ENCODE data around the gene PIGZ.

Gene PIGZ

GRCh38 chr3:196942226-196942914, 26.3 kb downstream of the PIGZ start, which contains the start of gene NCBP2:
Gene NCBP2, minus strand, starts transcription at chr3:196942528. Its CDS starts 25 bp downstream, at chr3:196942503.
- Histone ChIP-seq H3K27me3 (ENCODE audit: control insufficient read depth, insufficient read depth, low read length) (no peaks in the 10 kb centered on the region), H3K4me1 (ENCODE audit: control insufficient read depth, low read depth, low read length) (no peaks in the 10 kb centered on the region), H3K36me3 (ENCODE audit: control insufficient read depth, low read depth, low read length) (peaks cover 23% of the 10 kb centered on the region), H3K4me3 (ENCODE audit: low read length) (peak within 1 kb of the TSS; percentile 95), H3K27ac (ENCODE audit: low read length) (peak within 1 kb of the TSS; percentile 77), H3K9ac (ENCODE audit: low read length) (peak within 1 kb of the TSS; percentile 96), H3K9me3 (ENCODE audit: control insufficient read depth, low read depth, low read length) (no peaks in the 10 kb centered on the region)

GRCh38 chr3:196941729-196942225, 26.9 kb downstream of the PIGZ start:
- no peaks in the 10 kb centered on the region for H3K27me3 ChIP-seq (ENCODE audit: control insufficient read depth, insufficient read depth, low read length)
- H3K4me1 ChIP-seq (ENCODE audit: control insufficient read depth, low read depth, low read length), result no peaks in the 10 kb centered on the region
- H3K9me3 ChIP-seq (ENCODE audit: control insufficient read depth, low read depth, low read length), result no peaks in the 10 kb centered on the region
- peaks cover 29% of the 10 kb centered on the region for H3K36me3 ChIP-seq (ENCODE audit: control insufficient read depth, low read depth, low read length)
- peak overlapping the region; percentile 77 for H3K27ac ChIP-seq (ENCODE audit: low read length)
- peak overlapping the region; percentile 95 for H3K4me3 ChIP-seq (ENCODE audit: low read length)
- peak overlapping the region; percentile 96 for H3K9ac ChIP-seq (ENCODE audit: low read length)

- Histone ChIP-seq H3K36me3 (ENCODE audit: control insufficient read depth, low read depth, low read length) (peaks cover 59% of the 10 kb centered on the region), H3K9me3 (ENCODE audit: control insufficient read depth, low read depth, low read length) (no peaks in the 10 kb centered on the region), H3K27me3 (ENCODE audit: control insufficient read depth, insufficient read depth, low read length) (no peaks in the 10 kb centered on the region), H3K27ac (ENCODE audit: low read length) (no peak overlapping the region), H3K9ac (ENCODE audit: low read length) (no peak overlapping the region), H3K4me1 (ENCODE audit: control insufficient read depth, low read depth, low read length) (no peaks in the 10 kb centered on the region), H3K4me3 (ENCODE audit: low read length) (no peak overlapping the region)
These were observed 30.1 kb downstream of the PIGZ start for GRCh38 chr3:196938576-196938975.

- H3K27me3 ChIP-seq (ENCODE audit: control insufficient read depth, insufficient read depth, low read length), result no peaks in the 10 kb centered on the region
- H3K36me3 ChIP-seq (ENCODE audit: control insufficient read depth, low read depth, low read length), result peaks cover 59% of the 10 kb centered on the region
- no peak overlapping the region for H3K27ac ChIP-seq (ENCODE audit: low read length)
- H3K9ac ChIP-seq (ENCODE audit: low read length), result no peak overlapping the region
- no peak overlapping the region for H3K4me3 ChIP-seq (ENCODE audit: low read length)
- H3K9me3 ChIP-seq (ENCODE audit: control insufficient read depth, low read depth, low read length), result no peaks in the 10 kb centered on the region
- no peaks in the 10 kb centered on the region for H3K4me1 ChIP-seq (ENCODE audit: control insufficient read depth, low read depth, low read length)
These were observed 30.5 kb downstream of the PIGZ start for GRCh38 chr3:196938124-196938523.

GRCh38 chr3:196936288-196936687, 32.3 kb downstream of the PIGZ start:
- no peak overlapping the region for H3K27ac ChIP-seq (ENCODE audit: low read length)
- no peaks in the 10 kb centered on the region for H3K27me3 ChIP-seq (ENCODE audit: control insufficient read depth, insufficient read depth, low read length)
- H3K9me3 ChIP-seq (ENCODE audit: control insufficient read depth, low read depth, low read length), result no peaks in the 10 kb centered on the region
- no peaks in the 10 kb centered on the region for H3K4me1 ChIP-seq (ENCODE audit: control insufficient read depth, low read depth, low read length)
- peaks cover 70% of the 10 kb centered on the region for H3K36me3 ChIP-seq (ENCODE audit: control insufficient read depth, low read depth, low read length)
- no peak overlapping the region for H3K4me3 ChIP-seq (ENCODE audit: low read length)
- H3K9ac ChIP-seq (ENCODE audit: low read length), result no peak overlapping the region

GRCh38 chr3:196932600-196932999, 36.0 kb downstream of the PIGZ start:
- H3K27ac ChIP-seq (ENCODE audit: low read length), result no peak overlapping the region
- no peak overlapping the region for H3K4me3 ChIP-seq (ENCODE audit: low read length)
- peaks cover 55% of the 10 kb centered on the region for H3K36me3 ChIP-seq (ENCODE audit: control insufficient read depth, low read depth, low read length)
- H3K9me3 ChIP-seq (ENCODE audit: control insufficient read depth, low read depth, low read length), result no peaks in the 10 kb centered on the region
- H3K9ac ChIP-seq (ENCODE audit: low read length), result no peak overlapping the region
- H3K27me3 ChIP-seq (ENCODE audit: control insufficient read depth, insufficient read depth, low read length), result no peaks in the 10 kb centered on the region
- no peaks in the 10 kb centered on the region for H3K4me1 ChIP-seq (ENCODE audit: control insufficient read depth, low read depth, low read length)

GRCh38 chr3:196931828-196932587, 36.6 kb downstream of the PIGZ start:
- Histone ChIP-seq H3K9me3 (ENCODE audit: control insufficient read depth, low read depth, low read length) (no peaks in the 10 kb centered on the region), H3K27me3 (ENCODE audit: control insufficient read depth, insufficient read depth, low read length) (no peaks in the 10 kb centered on the region), H3K36me3 (ENCODE audit: control insufficient read depth, low read depth, low read length) (peaks cover 49% of the 10 kb centered on the region), H3K4me1 (ENCODE audit: control insufficient read depth, low read depth, low read length) (no peaks in the 10 kb centered on the region), H3K27ac (ENCODE audit: low read length) (no peak overlapping the region), H3K4me3 (ENCODE audit: low read length) (no peak overlapping the region), H3K9ac (ENCODE audit: low read length) (no peak overlapping the region)

- Histone ChIP-seq H3K9ac (ENCODE audit: low read length) (no peak overlapping the region), H3K27me3 (ENCODE audit: control insufficient read depth, insufficient read depth, low read length) (no peaks in the 10 kb centered on the region), H3K36me3 (ENCODE audit: control insufficient read depth, low read depth, low read length) (peaks cover 41% of the 10 kb centered on the region), H3K27ac (ENCODE audit: low read length) (no peak overlapping the region), H3K9me3 (ENCODE audit: control insufficient read depth, low read depth, low read length) (no peaks in the 10 kb centered on the region), H3K4me3 (ENCODE audit: low read length) (no peak overlapping the region), H3K4me1 (ENCODE audit: control insufficient read depth, low read depth, low read length) (no peaks in the 10 kb centered on the region)
These were observed 37.5 kb downstream of the PIGZ start for GRCh38 chr3:196931157-196931556.

- Histone ChIP-seq H3K4me1 (ENCODE audit: control insufficient read depth, low read depth, low read length) (no peaks in the 10 kb centered on the region), H3K9ac (ENCODE audit: low read length) (no peak overlapping the region), H3K27ac (ENCODE audit: low read length) (no peak overlapping the region), H3K4me3 (ENCODE audit: low read length) (no peak overlapping the region), H3K9me3 (ENCODE audit: control insufficient read depth, low read depth, low read length) (no peaks in the 10 kb centered on the region), H3K36me3 (ENCODE audit: control insufficient read depth, low read depth, low read length) (peaks cover 22% of the 10 kb centered on the region), H3K27me3 (ENCODE audit: control insufficient read depth, insufficient read depth, low read length) (no peaks in the 10 kb centered on the region)
These were observed 40.8 kb downstream of the PIGZ start for GRCh38 chr3:196927571-196928453.

GRCh38 chr3:196920733-196921132, 47.9 kb downstream of the PIGZ start:
- H3K9ac ChIP-seq (ENCODE audit: low read length), result no peak overlapping the region
- H3K27ac ChIP-seq (ENCODE audit: low read length), result no peak overlapping the region
- H3K4me3 ChIP-seq (ENCODE audit: low read length), result no peak overlapping the region
- no peaks in the 10 kb centered on the region for H3K4me1 ChIP-seq (ENCODE audit: control insufficient read depth, low read depth, low read length)
- H3K27me3 ChIP-seq (ENCODE audit: control insufficient read depth, insufficient read depth, low read length), result no peaks in the 10 kb centered on the region
- no peaks in the 10 kb centered on the region for H3K9me3 ChIP-seq (ENCODE audit: control insufficient read depth, low read depth, low read length)
- H3K36me3 ChIP-seq (ENCODE audit: control insufficient read depth, low read depth, low read length), result peaks cover 5% of the 10 kb centered on the region

GRCh38 chr3:196918968-196919367, 49.7 kb downstream of the PIGZ start:
- no peak overlapping the region for H3K27ac ChIP-seq (ENCODE audit: low read length)
- peaks cover 5% of the 10 kb centered on the region for H3K36me3 ChIP-seq (ENCODE audit: control insufficient read depth, low read depth, low read length)
- no peak overlapping the region for H3K9ac ChIP-seq (ENCODE audit: low read length)

More at GRCh38 chr3:196918968-196919367, 49.7 kb downstream of the PIGZ start:
- Histone ChIP-seq H3K4me1 (ENCODE audit: control insufficient read depth, low read depth, low read length) (no peaks in the 10 kb centered on the region), H3K4me3 (ENCODE audit: low read length) (no peak overlapping the region), H3K27me3 (ENCODE audit: control insufficient read depth, insufficient read depth, low read length) (no peaks in the 10 kb centered on the region), H3K9me3 (ENCODE audit: control insufficient read depth, low read depth, low read length) (no peaks in the 10 kb centered on the region)

Measured in iPS-18a (cell line).